SK-N-SH treated with all-trans-retinoic acid at 6 μM for 48 hours (cell line): ENCODE results near the gene TIPRL.

ENCODE experiments used
- ARNTL ChIP-seq: fragments of 450-650 bp; formaldehyde crosslinking; IDR thresholded peaks from 2 replicates; pipeline ENCODE4 v1.5.0; 2020; ENCODE audit warnings: low read depth, mild to moderate bottlenecking, moderate library complexity, borderline replicate concordance
- CSDC2 ChIP-seq: fragments of 250-450 bp; sonication (Bioruptor Pico); IDR thresholded peaks from 2 replicates; pipeline ENCODE4 v1.5.0; 2020; ENCODE audit warnings: mild to moderate bottlenecking, moderate library complexity
- GLIS3 ChIP-seq: fragments of 250-450 bp; sonication (Bioruptor Pico); IDR thresholded peaks from 2 replicates; pipeline ENCODE4 v1.5.0; 2020; ENCODE audit warnings: mild to moderate bottlenecking, moderate library complexity
- ISL1 ChIP-seq: fragments of 250-450 bp; sonication (Bioruptor Pico); IDR thresholded peaks from 2 replicates; pipeline ENCODE4 v2.1.2; 2022; ENCODE audit warnings: mild to moderate bottlenecking, moderate library complexity
- RARB ChIP-seq: fragments of 250-450 bp; sonication (Bioruptor Pico); IDR thresholded peaks from 2 replicates; pipeline ENCODE4 v1.8.0; 2021; ENCODE audit warnings: mild to moderate bottlenecking, moderate library complexity
- SNAI2 ChIP-seq: fragments of 250-450 bp; sonication (Bioruptor Pico); IDR thresholded peaks from 2 replicates; pipeline ENCODE4 v1.5.0; 2020; ENCODE audit warnings: mild to moderate bottlenecking, moderate library complexity
- TCF4 ChIP-seq: fragments of 250-450 bp; sonication (Bioruptor Pico); IDR thresholded peaks from 2 replicates; pipeline ENCODE4 v1.8.0; 2021; ENCODE audit warnings: mild to moderate bottlenecking, moderate library complexity, borderline replicate concordance
- TOX ChIP-seq: fragments of 250-450 bp; sonication (Bioruptor Pico); IDR thresholded peaks from 2 replicates; pipeline ENCODE4 v1.8.0; 2021; ENCODE audit warnings: mild to moderate bottlenecking, moderate library complexity, borderline replicate concordance
- ZC3H10 ChIP-seq: fragments of 250-450 bp; sonication (Bioruptor Pico); IDR thresholded peaks from 2 replicates; pipeline ENCODE4 v1.5.1; 2021; ENCODE audit warnings: mild to moderate bottlenecking, moderate library complexity
- ZFP3 ChIP-seq: fragments of 250-450 bp; sonication (Bioruptor Pico); IDR thresholded peaks from 2 replicates; pipeline ENCODE4 v1.5.0; 2020; ENCODE audit warnings: mild to moderate bottlenecking, moderate library complexity
- ZNF70 ChIP-seq: fragments of 450-650 bp; formaldehyde crosslinking; IDR thresholded peaks from 2 replicates; pipeline ENCODE4 v1.5.0; 2020; ENCODE audit warnings: mild to moderate bottlenecking, moderate library complexity
- TF ChIP-seq, protein P1 (sequence below): fragments of 250-450 bp; sonication (Bioruptor Pico); IDR thresholded peaks from 2 replicates; pipeline ENCODE4 v1.8.0; 2020; ENCODE audit warnings: mild to moderate bottlenecking, moderate library complexity, borderline replicate concordance
- TF ChIP-seq, protein P2 (sequence below): fragments of 250-450 bp; sonication (Bioruptor Pico); IDR thresholded peaks from 2 replicates; pipeline ENCODE4 v1.5.1; 2020; ENCODE audit warnings: low read depth, mild to moderate bottlenecking, moderate library complexity
- TF ChIP-seq, protein P3 (sequence below): fragments of 250-450 bp; sonication (Bioruptor Pico); IDR thresholded peaks from 2 replicates; pipeline ENCODE4 v1.5.0; 2020; ENCODE audit warnings: mild to moderate bottlenecking, moderate library complexity

- TF ChIP-seq, protein P1, sequence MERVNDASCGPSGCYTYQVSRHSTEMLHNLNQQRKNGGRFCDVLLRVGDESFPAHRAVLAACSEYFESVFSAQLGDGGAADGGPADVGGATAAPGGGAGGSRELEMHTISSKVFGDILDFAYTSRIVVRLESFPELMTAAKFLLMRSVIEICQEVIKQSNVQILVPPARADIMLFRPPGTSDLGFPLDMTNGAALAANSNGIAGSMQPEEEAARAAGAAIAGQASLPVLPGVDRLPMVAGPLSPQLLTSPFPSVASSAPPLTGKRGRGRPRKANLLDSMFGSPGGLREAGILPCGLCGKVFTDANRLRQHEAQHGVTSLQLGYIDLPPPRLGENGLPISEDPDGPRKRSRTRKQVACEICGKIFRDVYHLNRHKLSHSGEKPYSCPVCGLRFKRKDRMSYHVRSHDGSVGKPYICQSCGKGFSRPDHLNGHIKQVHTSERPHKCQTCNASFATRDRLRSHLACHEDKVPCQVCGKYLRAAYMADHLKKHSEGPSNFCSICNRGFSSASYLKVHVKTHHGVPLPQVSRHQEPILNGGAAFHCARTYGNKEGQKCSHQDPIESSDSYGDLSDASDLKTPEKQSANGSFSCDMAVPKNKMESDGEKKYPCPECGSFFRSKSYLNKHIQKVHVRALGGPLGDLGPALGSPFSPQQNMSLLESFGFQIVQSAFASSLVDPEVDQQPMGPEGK (CRISPR knock-in tag) = no peak
- TF ChIP-seq SNAI2 (CRISPR knock-in tag) (no peak), ZFP3 (no peak), ZC3H10 (CRISPR knock-in tag) (no peak), GLIS3 (CRISPR knock-in tag) (no peak), RARB (no peak), ISL1 (CRISPR knock-in tag) (no peak), TCF4 (CRISPR knock-in tag) (no peak), TOX (CRISPR knock-in tag) (no peak), ZNF70 (CRISPR knock-in tag) (no peak), CSDC2 (CRISPR knock-in tag) (no peak), ARNTL (CRISPR knock-in tag) (no peak)
- TF ChIP-seq, protein P2, sequence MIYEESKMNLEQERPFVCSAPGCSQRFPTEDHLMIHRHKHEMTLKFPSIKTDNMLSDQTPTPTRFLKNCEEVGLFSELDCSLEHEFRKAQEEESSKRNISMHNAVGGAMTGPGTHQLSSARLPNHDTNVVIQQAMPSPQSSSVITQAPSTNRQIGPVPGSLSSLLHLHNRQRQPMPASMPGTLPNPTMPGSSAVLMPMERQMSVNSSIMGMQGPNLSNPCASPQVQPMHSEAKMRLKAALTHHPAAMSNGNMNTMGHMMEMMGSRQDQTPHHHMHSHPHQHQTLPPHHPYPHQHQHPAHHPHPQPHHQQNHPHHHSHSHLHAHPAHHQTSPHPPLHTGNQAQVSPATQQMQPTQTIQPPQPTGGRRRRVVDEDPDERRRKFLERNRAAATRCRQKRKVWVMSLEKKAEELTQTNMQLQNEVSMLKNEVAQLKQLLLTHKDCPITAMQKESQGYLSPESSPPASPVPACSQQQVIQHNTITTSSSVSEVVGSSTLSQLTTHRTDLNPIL (CRISPR knock-in tag) = no peak
- TF ChIP-seq, protein P3, sequence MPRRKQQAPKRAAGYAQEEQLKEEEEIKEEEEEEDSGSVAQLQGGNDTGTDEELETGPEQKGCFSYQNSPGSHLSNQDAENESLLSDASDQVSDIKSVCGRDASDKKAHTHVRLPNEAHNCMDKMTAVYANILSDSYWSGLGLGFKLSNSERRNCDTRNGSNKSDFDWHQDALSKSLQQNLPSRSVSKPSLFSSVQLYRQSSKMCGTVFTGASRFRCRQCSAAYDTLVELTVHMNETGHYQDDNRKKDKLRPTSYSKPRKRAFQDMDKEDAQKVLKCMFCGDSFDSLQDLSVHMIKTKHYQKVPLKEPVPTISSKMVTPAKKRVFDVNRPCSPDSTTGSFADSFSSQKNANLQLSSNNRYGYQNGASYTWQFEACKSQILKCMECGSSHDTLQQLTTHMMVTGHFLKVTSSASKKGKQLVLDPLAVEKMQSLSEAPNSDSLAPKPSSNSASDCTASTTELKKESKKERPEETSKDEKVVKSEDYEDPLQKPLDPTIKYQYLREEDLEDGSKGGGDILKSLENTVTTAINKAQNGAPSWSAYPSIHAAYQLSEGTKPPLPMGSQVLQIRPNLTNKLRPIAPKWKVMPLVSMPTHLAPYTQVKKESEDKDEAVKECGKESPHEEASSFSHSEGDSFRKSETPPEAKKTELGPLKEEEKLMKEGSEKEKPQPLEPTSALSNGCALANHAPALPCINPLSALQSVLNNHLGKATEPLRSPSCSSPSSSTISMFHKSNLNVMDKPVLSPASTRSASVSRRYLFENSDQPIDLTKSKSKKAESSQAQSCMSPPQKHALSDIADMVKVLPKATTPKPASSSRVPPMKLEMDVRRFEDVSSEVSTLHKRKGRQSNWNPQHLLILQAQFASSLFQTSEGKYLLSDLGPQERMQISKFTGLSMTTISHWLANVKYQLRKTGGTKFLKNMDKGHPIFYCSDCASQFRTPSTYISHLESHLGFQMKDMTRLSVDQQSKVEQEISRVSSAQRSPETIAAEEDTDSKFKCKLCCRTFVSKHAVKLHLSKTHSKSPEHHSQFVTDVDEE (CRISPR knock-in tag) = no peak
These were observed 41.3 kb upstream of the TIPRL start for GRCh38 chr1:168137515-168137821.
